Eye (tissue), 1 donor: ENCODE results near the gene MED31.
A peak's percentile ranks its signal among the peaks of the same experiment; 100 is the strongest.
"Not testable (repeated sequence)": the region's sequence is repeated elsewhere in the genome, so short reads cannot be mapped to it uniquely, and the experiment has no call there.

ENCODE experiments used
- DNase-seq: peaks from one replicate; pipeline ENCODE4 v3.0.0-alpha.2; 2015

Gene MED31

GRCh38 chr17:6651354-6651918 is at the start of gene MED31, which contains the start of gene C17orf100:
MED31 (minus strand) TSS chr17:6651605; CDS start chr17:6651528, 77 bp downstream.
C17orf100 (plus strand) TSS chr17:6651762; CDS start chr17:6651914, 152 bp downstream.
- DNase-seq: peak; percentile 97

GRCh38 chr17:6700948-6701307 is 49.5 kb upstream of the MED31 start:
- DNase-seq: no peak

GRCh38 chr17:6699997-6700947 is 48.9 kb upstream of the MED31 start:
- DNase-seq: no peak

GRCh38 chr17:6698004-6698403 is 46.6 kb upstream of the MED31 start:
- DNase-seq: no peak

GRCh38 chr17:6696906-6697305 is 45.5 kb upstream of the MED31 start:
- DNase-seq: no peak

- DNase-seq: no peak
Observed at GRCh38 chr17:6695565-6695964, 44.2 kb upstream of the MED31 start.

- DNase-seq: no peak
Observed at GRCh38 chr17:6695051-6695450, 43.6 kb upstream of the MED31 start.

GRCh38 chr17:6691958-6692357 is 40.6 kb upstream of the MED31 start:
- DNase-seq: not testable (repeated sequence)

- no peak for DNase-seq
Observed at GRCh38 chr17:6691546-6691945, 40.1 kb upstream of the MED31 start.

GRCh38 chr17:6690641-6691040 is 39.2 kb upstream of the MED31 start:
- no peak for DNase-seq

GRCh38 chr17:6688944-6689343 is 37.5 kb upstream of the MED31 start:
- no peak for DNase-seq

- DNase-seq: no peak
Observed at GRCh38 chr17:6686026-6686425, 34.6 kb upstream of the MED31 start.

- DNase-seq: no peak
Observed at GRCh38 chr17:6684881-6685767, 33.7 kb upstream of the MED31 start.

GRCh38 chr17:6684460-6684783 is 33.0 kb upstream of the MED31 start:
- DNase-seq: no peak

- no peak for DNase-seq
Observed at GRCh38 chr17:6683730-6684459, 32.5 kb upstream of the MED31 start.

GRCh38 chr17:6683081-6683684 is 31.8 kb upstream of the MED31 start:
- DNase-seq: no peak

- DNase-seq: no peak
Observed at GRCh38 chr17:6682339-6682738, 30.9 kb upstream of the MED31 start.

GRCh38 chr17:6681671-6682070 is 30.3 kb upstream of the MED31 start:
- no peak for DNase-seq

- DNase-seq: no peak
Observed at GRCh38 chr17:6681176-6681575, 29.8 kb upstream of the MED31 start.

GRCh38 chr17:6679241-6679640 is 27.8 kb upstream of the MED31 start:
- DNase-seq: no peak

- DNase-seq: no peak
Observed at GRCh38 chr17:6677946-6678345, 26.5 kb upstream of the MED31 start.

GRCh38 chr17:6677158-6677831 is 25.9 kb upstream of the MED31 start:
- DNase-seq: no peak
